HT-29 (cell line): ENCODE data around the gene POU5F2. TPM values are rescaled to one million over a fixed set of nuclear protein-coding genes. Genes with fewer than 3 reads are reported as not detected.

ENCODE experiments used
- DNase-seq: peaks from one replicate; pipeline ENCODE4 v3.0.0-alpha.2; 2015; ENCODE audit warnings: low spot score
- total RNA-seq: library from RNA; depleted of rRNA; stranded (reverse); fragments of >200 nt; shearing (Covaris generic); gene quantifications from 2 replicates; pipeline ENCODE4 v1.2.3, GENCODE V29; 2014; rRNA removed

The POU5F2 gene
- total RNA-seq, 1 experiment from 2014 or later = 0.64 TPM

DNA sequence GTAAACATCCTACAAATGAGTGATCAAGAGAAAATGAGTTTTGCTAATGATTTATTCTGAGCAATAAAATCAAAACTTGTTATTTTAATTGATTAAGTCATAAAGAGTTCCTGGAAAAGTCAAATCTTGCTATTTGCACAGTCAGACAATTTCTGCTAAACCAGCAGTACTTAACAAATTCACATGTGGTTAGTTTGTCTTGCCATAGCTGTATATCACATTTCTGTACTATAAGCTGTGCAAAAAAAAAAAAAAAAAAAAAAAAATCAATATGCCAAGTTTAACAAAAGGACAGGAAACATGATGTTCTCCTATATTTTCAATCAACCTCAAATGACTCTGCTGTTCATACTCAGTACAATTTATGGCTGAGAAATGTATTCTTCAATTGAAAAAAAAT is 24.9 kb downstream of the POU5F2 start:
- no peak for DNase-seq

DNA sequence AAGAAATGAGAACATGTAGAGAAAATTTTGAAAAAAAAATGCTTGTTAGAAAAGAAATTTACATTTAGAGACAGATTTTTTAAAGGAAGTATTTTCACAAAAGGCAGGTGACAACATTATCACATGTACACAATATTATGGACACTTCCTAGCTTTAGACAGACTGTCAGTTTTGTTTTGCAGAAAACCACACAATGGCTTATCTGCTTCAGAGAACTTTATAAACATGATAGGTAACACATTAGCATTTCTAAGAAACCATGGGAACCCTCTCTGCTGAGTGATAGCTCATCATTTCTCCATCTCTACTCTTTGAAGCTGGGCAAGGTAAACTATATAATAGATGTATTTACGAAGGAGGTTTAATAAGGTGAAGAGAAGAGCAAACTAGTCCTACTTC is 25.6 kb downstream of the POU5F2 start:
- DNase-seq = no peak

DNA sequence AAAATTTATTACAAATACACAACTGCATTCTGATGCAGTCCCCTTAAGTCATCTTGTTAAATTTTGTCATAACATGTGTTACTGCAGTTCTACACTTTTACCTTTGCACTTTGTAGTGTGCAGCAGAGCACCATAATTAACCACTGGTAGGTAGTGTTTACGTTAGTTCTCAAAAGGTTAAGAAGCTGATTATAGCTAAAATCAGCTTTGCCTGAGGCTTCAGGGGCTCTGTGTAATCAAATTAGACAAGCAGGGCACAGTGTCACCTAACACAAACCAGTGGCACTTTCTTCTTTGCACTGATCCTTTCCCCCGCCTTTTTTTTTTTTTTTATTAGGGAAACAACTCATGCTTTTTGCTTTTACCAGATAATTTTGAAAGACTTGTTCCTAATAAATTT is 26.1 kb downstream of the POU5F2 start:
- no peak for DNase-seq

DNA sequence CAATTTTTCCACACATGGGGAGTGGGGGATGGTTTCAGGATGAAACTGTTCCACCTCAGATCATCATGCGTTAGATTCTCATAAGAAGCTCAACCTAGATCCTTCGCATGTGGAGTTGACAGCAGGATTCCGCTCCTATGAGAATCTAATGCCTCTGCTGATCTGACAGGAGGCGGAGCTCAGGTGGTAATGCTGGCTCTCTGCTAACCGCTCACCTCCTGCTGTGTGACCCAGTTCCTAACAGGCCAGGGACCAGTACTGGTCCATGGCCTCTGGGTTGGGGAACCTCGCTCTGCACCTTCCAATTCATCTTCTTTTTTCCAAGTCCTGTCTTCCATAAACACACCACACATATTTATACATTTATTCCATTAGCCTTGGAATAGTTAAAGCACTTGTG is 33.0 kb downstream of the POU5F2 start:
- no peak for DNase-seq

DNA sequence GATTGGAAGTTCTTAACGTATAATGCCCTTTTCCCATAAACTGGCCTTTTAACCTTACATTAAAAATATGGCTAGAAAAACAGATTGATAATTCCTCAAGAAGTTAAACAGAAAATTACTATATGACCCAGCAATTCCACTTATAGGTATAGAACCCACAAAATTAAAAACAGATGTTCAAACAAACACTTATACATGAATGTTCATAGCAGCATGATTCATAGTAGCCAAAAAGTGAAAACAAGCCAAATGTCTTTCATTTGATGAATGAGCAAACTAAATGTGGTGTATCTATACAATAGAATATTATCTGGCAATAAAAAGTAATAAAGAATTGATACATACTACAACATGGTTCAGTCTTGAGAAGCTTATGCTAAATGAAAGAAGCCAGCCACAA is 35.5 kb downstream of the POU5F2 start:
- DNase-seq = no peak

DNA sequence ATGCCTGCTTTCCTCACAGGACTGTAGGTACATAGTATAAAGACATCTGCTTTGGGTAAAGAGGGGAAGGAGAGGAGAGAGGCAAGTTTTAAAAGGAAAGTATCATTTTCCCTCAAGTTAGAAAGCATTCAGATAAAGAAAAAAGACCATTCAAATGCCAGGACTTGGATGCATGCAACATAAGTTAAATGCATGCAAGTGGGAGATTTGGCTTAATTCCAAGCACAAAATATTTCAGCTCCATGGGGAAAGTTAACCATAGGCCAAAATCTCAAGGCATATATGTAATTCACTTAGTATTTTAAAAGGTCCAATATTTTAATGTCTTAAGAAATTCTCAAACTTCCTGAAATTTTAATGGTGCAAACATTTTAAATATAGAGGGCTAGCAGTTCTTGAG is 36.4 kb downstream of the POU5F2 start:
- DNase-seq = no peak

DNA sequence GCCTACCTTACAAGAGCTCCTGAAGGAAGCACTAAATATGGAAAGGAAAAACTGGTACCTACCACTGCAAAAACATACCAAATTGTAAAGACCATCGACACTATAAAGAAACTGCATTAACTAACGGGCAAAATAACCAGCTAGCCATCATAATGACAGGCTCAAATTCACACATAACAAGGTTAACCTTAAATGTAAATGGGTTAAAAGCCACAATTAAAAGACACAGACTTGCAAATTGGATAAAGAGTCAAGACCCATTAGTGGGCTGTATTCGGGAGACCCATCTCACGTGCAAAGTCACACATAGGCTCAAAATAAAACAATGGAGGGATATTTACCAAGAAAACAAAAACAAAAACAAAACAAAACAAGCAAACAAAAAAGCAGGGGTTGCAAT is 49.4 kb downstream of the POU5F2 start:
- DNase-seq = no peak

Other genes with a start within 250 kb of the POU5F2 start
- gene NR2F1-AS1, start 160.4 kb downstream of the POU5F2 start, total RNA-seq = 2.8 and 4.1 TPM in 2 replicates
- gene NR2F1, start 158.4 kb downstream of the POU5F2 start, total RNA-seq = 19.7 and 24.5 TPM in 2 replicates